GM12878 (cell line): Measurements from ENCODE around the gene AEBP1. TPM values are rescaled to one million over a fixed set of nuclear protein-coding genes. Genes with fewer than 3 reads are reported as not detected.

Experiments used
- ATAC-seq: fragments of 200-7000 bp; cut with Tn5 transposase; 3 replicates; pipeline ENCODE4 v1.9.1; 2020; ENCODE audit warnings: mild to moderate bottlenecking, moderate library complexity
- BruUV-seq: library from RNA; stranded (reverse); fragments of 400-500 nt; replicated peaks from 2 replicates; lab custom pipeline; 2021; lab: Mats Ljungman, UMichigan
- CTCF ChIA-PET: fragments of 300-600 bp; sonication (Branson Sonifier 250); formaldehyde crosslinking; extraction: SDS; loops from one replicate; lab custom pipeline; 2021; ENCODE audit warnings: inconsistent platforms; lab: Yijun Ruan, JAX
- POLR2A ChIA-PET: fragments of 350-600 bp; formaldehyde crosslinking; extraction: SDS; loops from one replicate; lab custom pipeline; 2021; ENCODE audit warnings: inconsistent platforms; lab: Charles Lee
- RAD21 ChIA-PET: fragments of 300-600 bp; sonication (Branson Sonifier 250); formaldehyde crosslinking; loops from one replicate; lab custom pipeline; 2023; ENCODE audit warnings: antibody characterized with exemption; ENCODE audit not compliant: unreplicated experiment; lab: Charles Lee
- SMC1A ChIA-PET: fragments of 300-600 bp; sonication (Branson Sonifier 250); formaldehyde crosslinking; loops from one replicate; lab custom pipeline; 2023; ENCODE audit not compliant: unreplicated experiment, uncharacterized antibody; lab: Charles Lee
- DNase-seq: peaks from one replicate; pipeline ENCODE4 v3.0.0-alpha.2; 2011; ENCODE audit warnings: low read depth, low spot score
- FAIRE-seq: peaks from 3 replicates; lab custom pipeline; 2011; peaks lifted over from hg19 to GRCh38; lab: Jason Lieb, UNC
- H2AFZ ChIP-seq: 2 replicates; pipeline ENCODE4 v1.6.0; 2011; ENCODE audit warnings: low read depth, low read length, control low read depth; ENCODE audit not compliant: control insufficient read depth
- H3K27ac ChIP-seq: 2 replicates; pipeline ENCODE4 v1.5.1; 2011; ENCODE audit warnings: control low read depth; ENCODE audit not compliant: control insufficient read depth, insufficient read depth
- H3K27me3 ChIP-seq, 2 experiments: replicated peaks in 1 of 2; 2 replicates each; pipeline versions ENCODE4 v1.6.0 to v1.6.1; 2011; ENCODE audit warnings: low read length in 1 of 2; ENCODE audit not compliant: control insufficient read depth in 2 of 2, insufficient read depth in 2 of 2
- H3K36me3 ChIP-seq, 2 experiments: 2 replicates each; pipeline ENCODE4 v1.5.1; 2011; ENCODE audit warnings: low read length in 1 of 2; ENCODE audit not compliant: control insufficient read depth in 2 of 2, insufficient read depth in 2 of 2
- H3K4me1 ChIP-seq: 2 replicates; pipeline ENCODE4 v1.6.1; 2011; ENCODE audit warnings: mild to moderate bottlenecking, low read length, moderate library complexity, mixed read lengths; ENCODE audit not compliant: control insufficient read depth, insufficient read depth
- H3K4me2 ChIP-seq: 2 replicates; pipeline ENCODE4 v1.6.0; 2011; ENCODE audit warnings: control low read depth; ENCODE audit not compliant: control insufficient read depth, insufficient read depth
- H3K4me3 ChIP-seq: fragments of 200-600 bp; sonication (generic); 2 replicates; pipeline ENCODE4 v1.5.1; 2016
- H3K79me2 ChIP-seq: 2 replicates; pipeline ENCODE4 v1.6.0; 2011; ENCODE audit warnings: low read length; ENCODE audit not compliant: control insufficient read depth, insufficient read depth
- H3K9ac ChIP-seq: 2 replicates; pipeline ENCODE4 v1.8.0; 2011; ENCODE audit warnings: low read length, control low read depth, mixed read lengths; ENCODE audit not compliant: control insufficient read depth, insufficient read depth
- H3K9me3 ChIP-seq: replicated peaks from 3 replicates; pipeline ENCODE4 v1.5.1; 2011; ENCODE audit warnings: mild to moderate bottlenecking, low read length; ENCODE audit not compliant: control insufficient read depth, insufficient read depth
- H4K20me1 ChIP-seq: 2 replicates; pipeline ENCODE4 v1.6.0; 2011; ENCODE audit not compliant: control insufficient read depth, insufficient read depth
- DPF2 ChIP-seq: fragments of 450-650 bp; IDR thresholded peaks from 2 replicates; pipeline ENCODE4 v1.6.1; 2017; ENCODE audit warnings: mild to moderate bottlenecking
- FOS ChIP-seq: IDR thresholded peaks from 3 replicates; pipeline ENCODE4 v1.6.1; 2011; ENCODE audit warnings: borderline replicate concordance; ENCODE audit not compliant: insufficient read length; ENCODE audit errors: extremely low read depth
- FOXM1 ChIP-seq: IDR thresholded peaks from 2 replicates; pipeline ENCODE4 v1.6.1; 2012; ENCODE audit warnings: low read depth, mild to moderate bottlenecking, inconsistent platforms, low read length, moderate library complexity
- SMC3 ChIP-seq: IDR thresholded peaks from 2 replicates; pipeline ENCODE4 v1.6.1; 2011; ENCODE audit warnings: low read length, improper control_type of control experiment, borderline replicate concordance
- YBX1 ChIP-seq: fragments of 450-650 bp; IDR thresholded peaks from 2 replicates; pipeline ENCODE4 v1.6.1; 2016; ENCODE audit warnings: antibody characterized with exemption
- WGBS: methylation state at CpG from one replicate; pipeline ENCODE4 v1.1.6; 2016; ENCODE audit warnings: low lambda C conversion rate; ENCODE audit not compliant: insufficient replicate concordance, insufficient coverage; ENCODE audit errors: missing lambda C conversion rate; 5-methylcytosine and 5-hydroxymethylcytosine counted together
- in situ Hi-C: fragments of 300-500 bp; cut with MboI; formaldehyde crosslinking; loops from 9 replicates; pipeline ENCODE4 v1.14.3; 2018; ENCODE audit warnings: mixed read lengths
- intact Hi-C: fragments of 100-400 bp; cut with micrococcal nuclease; formaldehyde crosslinking; loops from one replicate; pipeline ENCODE4 v1.14.2; 2022; ENCODE audit not compliant: unreplicated experiment
- polyA plus RNA-seq, 11 experiments: library from polyadenylated mRNA; depleted of rRNA in 4 of 11; unstranded in 6 of 11; stranded (reverse) in 5 of 11; fragments of >200 nt; fragmentation: Nextera tagmentation in 4 of 11; fragmentation: Illumina TruSeq in 1 of 11; extraction: Ambion mirVana in 4 of 11; extraction: Trizol in 1 of 11; gene quantifications; 1 replicate in 1 of 11; 2 replicates in 10 of 11; pipeline versions ENCODE4 v1.2.1 to v1.2.3, GENCODE V29; 2011 to 2016; ENCODE audit warnings: inconsistent platforms in 2 of 11, missing spikeins in 2 of 11, low read depth in 1 of 11
- total RNA-seq, 4 experiments: library from RNA; depleted of rRNA in 3 of 4; stranded (reverse); fragments of >200 nt in 3 of 4; fragmentation: Illumina TruSeq in 1 of 4; extraction: Trizol in 1 of 4; gene quantifications; 2 replicates each; pipeline versions ENCODE4 v1.2.1 to v1.2.3, GENCODE V29; 2013 to 2021
- TF ChIP-seq, protein P1 (sequence below): fragments of 450-650 bp; IDR thresholded peaks from 2 replicates; pipeline ENCODE4 v1.6.1; 2016; ENCODE audit warnings: mild to moderate bottlenecking
- TF ChIP-seq, protein P2 (sequence below): fragments of 450-650 bp; conservative IDR thresholded peaks from 2 replicates; pipeline ENCODE4 v1.6.1; 2017; ENCODE audit warnings: mild to moderate bottlenecking, moderate library complexity
- TF ChIP-seq, protein P3 (sequence below): IDR thresholded peaks from 2 replicates; pipeline ENCODE4 v1.6.1; 2011; ENCODE audit warnings: borderline replicate concordance, low read depth, mild to moderate bottlenecking, moderate library complexity, mixed read lengths, low read length; ENCODE audit not compliant: insufficient read depth; ENCODE audit errors: extremely low read length
- TF ChIP-seq, protein P4 (sequence below), 3 experiments: IDR thresholded peaks in 2 of 3; conservative IDR thresholded peaks in 1 of 3; 2 replicates each; pipeline ENCODE4 v1.5.1; 2011; ENCODE audit warnings: low read depth in 3 of 3, low read length in 3 of 3, mild to moderate bottlenecking in 3 of 3, control low read depth in 2 of 3, moderate library complexity in 2 of 3, inconsistent platforms in 1 of 3, mixed read lengths in 1 of 3; ENCODE audit not compliant: control insufficient read depth in 2 of 3, insufficient read depth in 1 of 3; ENCODE audit errors: extremely low read depth in 1 of 3
- TF ChIP-seq, protein P5 (sequence below): fragments of 150-350 bp; IDR thresholded peaks from 2 replicates; pipeline ENCODE4 v1.6.1; 2016; ENCODE audit warnings: low read depth, low read length

Gene AEBP1
- total and polyA plus RNA-seq, 10 of the 15 experiments (the other 5 are each of a cell fraction or from before 2014, with no cell fraction given), result 0.06 to 0.23 (median 0.11) TPM; not detected in 5

DNA sequence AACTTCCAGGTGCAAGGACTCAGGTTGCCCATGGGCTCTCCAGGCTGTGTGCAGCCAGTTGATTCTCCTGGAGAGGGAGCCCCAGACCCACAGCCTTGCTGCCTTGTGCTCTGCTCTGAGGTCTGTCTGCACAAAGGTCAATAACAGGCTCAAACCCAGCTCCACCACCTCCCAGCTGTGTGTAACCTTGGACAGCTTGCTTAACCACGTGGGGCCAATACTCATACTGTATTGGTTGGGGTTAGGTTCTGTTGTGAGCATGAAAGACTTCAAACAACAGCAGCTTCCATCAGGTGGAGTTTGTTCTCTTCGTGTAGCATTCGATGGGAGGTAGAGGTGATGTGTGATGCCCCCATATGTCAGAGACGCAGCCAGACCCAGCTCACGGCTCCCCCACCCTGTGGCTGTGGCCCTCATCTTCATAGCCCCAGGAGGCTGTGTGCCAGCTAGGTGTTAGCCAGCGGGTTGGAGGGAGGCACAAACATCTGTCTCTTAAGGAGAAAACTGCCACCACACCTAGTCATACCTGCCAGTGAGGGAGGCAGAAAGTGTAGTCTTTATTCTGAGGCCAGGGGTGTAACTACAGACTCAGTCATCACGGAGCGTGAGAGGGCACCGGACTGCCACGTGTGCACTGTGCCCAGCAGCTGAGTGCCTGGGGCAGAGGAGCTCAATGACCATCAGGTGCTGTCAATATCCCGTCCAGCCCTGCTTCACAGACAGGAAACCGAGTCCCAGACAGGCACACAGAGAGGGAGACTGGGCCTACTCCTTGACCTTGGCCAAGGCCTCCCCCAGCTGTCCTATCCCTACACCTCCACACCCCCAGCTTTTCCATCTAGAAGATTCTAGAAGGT is 27.3 kb downstream of the AEBP1 start:
- Histone ChIP-seq H3K4me3 (no peak overlapping the region), H3K27ac (no peak overlapping the region), H2AFZ (no peak overlapping the region), H3K36me3 (no peaks in the 10 kb centered on the region), H3K79me2 (no peaks in the 10 kb centered on the region), H3K9ac (no peak overlapping the region), H3K27me3 (no peaks in the 10 kb centered on the region; a peak in 1 of 4 replicates), H4K20me1 (no peaks in the 10 kb centered on the region), H3K4me2 (no peak overlapping the region), H3K9me3 (no peaks in the 10 kb centered on the region), H3K4me1 (no peaks in the 10 kb centered on the region)
- in situ Hi-C loops, result no loop called here
- ChIA-PET CTCF (interaction anchor here (0.7 to 0.9 kb wide), 2 partner anchors 41 to 434 kb away, joined by 3 read pairs; no protein-coding TSS in a partner anchor), RAD21 (interaction anchor here (1.8 kb wide), 1 partner anchor 11 kb away, joined by 4 read pairs; no protein-coding TSS in a partner anchor), SMC1A (interaction anchor here (0.6 to 1.6 kb wide), 2 partner anchors 66 to 74 kb away, joined by 3 read pairs; no protein-coding TSS in a partner anchor), POLR2A (interaction anchor here (1.7 kb wide), 1 partner anchor 9 kb away, joined by 5 read pairs; the partner anchor contains the start of gene POLD2)
- 27% methylated on average over 12 of the region's 12 CpGs for WGBS
- ATAC-seq (peak; percentile 75), DNase-seq (no peak), FAIRE-seq (peak; percentile 31)
- intact Hi-C loops, result no loop called here
- no TSS peak for BruUV-seq
- TF ChIP-seq, protein P1, sequence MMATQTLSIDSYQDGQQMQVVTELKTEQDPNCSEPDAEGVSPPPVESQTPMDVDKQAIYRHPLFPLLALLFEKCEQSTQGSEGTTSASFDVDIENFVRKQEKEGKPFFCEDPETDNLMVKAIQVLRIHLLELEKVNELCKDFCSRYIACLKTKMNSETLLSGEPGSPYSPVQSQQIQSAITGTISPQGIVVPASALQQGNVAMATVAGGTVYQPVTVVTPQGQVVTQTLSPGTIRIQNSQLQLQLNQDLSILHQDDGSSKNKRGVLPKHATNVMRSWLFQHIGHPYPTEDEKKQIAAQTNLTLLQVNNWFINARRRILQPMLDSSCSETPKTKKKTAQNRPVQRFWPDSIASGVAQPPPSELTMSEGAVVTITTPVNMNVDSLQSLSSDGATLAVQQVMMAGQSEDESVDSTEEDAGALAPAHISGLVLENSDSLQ, result no peak
- TF ChIP-seq, protein P2, sequence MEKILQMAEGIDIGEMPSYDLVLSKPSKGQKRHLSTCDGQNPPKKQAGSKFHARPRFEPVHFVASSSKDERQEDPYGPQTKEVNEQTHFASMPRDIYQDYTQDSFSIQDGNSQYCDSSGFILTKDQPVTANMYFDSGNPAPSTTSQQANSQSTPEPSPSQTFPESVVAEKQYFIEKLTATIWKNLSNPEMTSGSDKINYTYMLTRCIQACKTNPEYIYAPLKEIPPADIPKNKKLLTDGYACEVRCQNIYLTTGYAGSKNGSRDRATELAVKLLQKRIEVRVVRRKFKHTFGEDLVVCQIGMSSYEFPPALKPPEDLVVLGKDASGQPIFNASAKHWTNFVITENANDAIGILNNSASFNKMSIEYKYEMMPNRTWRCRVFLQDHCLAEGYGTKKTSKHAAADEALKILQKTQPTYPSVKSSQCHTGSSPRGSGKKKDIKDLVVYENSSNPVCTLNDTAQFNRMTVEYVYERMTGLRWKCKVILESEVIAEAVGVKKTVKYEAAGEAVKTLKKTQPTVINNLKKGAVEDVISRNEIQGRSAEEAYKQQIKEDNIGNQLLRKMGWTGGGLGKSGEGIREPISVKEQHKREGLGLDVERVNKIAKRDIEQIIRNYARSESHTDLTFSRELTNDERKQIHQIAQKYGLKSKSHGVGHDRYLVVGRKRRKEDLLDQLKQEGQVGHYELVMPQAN, result no peak
- TF ChIP-seq, protein P3, sequence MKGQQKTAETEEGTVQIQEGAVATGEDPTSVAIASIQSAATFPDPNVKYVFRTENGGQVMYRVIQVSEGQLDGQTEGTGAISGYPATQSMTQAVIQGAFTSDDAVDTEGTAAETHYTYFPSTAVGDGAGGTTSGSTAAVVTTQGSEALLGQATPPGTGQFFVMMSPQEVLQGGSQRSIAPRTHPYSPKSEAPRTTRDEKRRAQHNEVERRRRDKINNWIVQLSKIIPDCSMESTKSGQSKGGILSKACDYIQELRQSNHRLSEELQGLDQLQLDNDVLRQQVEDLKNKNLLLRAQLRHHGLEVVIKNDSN, result peak; percentile 17
- TF ChIP-seq, protein P4, sequence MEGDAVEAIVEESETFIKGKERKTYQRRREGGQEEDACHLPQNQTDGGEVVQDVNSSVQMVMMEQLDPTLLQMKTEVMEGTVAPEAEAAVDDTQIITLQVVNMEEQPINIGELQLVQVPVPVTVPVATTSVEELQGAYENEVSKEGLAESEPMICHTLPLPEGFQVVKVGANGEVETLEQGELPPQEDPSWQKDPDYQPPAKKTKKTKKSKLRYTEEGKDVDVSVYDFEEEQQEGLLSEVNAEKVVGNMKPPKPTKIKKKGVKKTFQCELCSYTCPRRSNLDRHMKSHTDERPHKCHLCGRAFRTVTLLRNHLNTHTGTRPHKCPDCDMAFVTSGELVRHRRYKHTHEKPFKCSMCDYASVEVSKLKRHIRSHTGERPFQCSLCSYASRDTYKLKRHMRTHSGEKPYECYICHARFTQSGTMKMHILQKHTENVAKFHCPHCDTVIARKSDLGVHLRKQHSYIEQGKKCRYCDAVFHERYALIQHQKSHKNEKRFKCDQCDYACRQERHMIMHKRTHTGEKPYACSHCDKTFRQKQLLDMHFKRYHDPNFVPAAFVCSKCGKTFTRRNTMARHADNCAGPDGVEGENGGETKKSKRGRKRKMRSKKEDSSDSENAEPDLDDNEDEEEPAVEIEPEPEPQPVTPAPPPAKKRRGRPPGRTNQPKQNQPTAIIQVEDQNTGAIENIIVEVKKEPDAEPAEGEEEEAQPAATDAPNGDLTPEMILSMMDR (IDR thresholded peaks at IDR 0.05 in 2 of 3, conservative IDR thresholded peaks at IDR 0.05 in 1 of 3; ENCODE audit: control insufficient read depth in 2 of 3, extremely low read depth in 1 of 3, insufficient read depth in 1 of 3, low read depth in 3 of 3, low read length in 3 of 3), result peak in 2 of 3 experiments; percentile 16 to 24; a peak in 2 of 6 replicates
- peak; percentile 11; the same call in 1 of the 2 replicates for TF ChIP-seq SMC3
- TF ChIP-seq, protein P5, sequence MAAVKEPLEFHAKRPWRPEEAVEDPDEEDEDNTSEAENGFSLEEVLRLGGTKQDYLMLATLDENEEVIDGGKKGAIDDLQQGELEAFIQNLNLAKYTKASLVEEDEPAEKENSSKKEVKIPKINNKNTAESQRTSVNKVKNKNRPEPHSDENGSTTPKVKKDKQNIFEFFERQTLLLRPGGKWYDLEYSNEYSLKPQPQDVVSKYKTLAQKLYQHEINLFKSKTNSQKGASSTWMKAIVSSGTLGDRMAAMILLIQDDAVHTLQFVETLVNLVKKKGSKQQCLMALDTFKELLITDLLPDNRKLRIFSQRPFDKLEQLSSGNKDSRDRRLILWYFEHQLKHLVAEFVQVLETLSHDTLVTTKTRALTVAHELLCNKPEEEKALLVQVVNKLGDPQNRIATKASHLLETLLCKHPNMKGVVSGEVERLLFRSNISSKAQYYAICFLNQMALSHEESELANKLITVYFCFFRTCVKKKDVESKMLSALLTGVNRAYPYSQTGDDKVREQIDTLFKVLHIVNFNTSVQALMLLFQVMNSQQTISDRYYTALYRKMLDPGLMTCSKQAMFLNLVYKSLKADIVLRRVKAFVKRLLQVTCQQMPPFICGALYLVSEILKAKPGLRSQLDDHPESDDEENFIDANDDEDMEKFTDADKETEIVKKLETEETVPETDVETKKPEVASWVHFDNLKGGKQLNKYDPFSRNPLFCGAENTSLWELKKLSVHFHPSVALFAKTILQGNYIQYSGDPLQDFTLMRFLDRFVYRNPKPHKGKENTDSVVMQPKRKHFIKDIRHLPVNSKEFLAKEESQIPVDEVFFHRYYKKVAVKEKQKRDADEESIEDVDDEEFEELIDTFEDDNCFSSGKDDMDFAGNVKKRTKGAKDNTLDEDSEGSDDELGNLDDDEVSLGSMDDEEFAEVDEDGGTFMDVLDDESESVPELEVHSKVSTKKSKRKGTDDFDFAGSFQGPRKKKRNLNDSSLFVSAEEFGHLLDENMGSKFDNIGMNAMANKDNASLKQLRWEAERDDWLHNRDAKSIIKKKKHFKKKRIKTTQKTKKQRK, result no peak
- no peak for TF ChIP-seq FOXM1
- no peak for TF ChIP-seq FOS
- no peak for TF ChIP-seq DPF2
- TF ChIP-seq YBX1, result no peak
